Measurements from ENCODE around the gene FTH1.

The FTH1 gene

GRCh38 chr11:61914471-61915171 is 52.8 kb downstream of the FTH1 start:
- no peak for DNase-seq
